NCI-H1694 treated with DMSO at 0.1 percent for 48 hours (cell line): ENCODE results near the gene LSAMP.
A peak's percentile ranks its signal among the peaks of the same experiment; 100 is the strongest.
"Not testable (repeated sequence)": the region's sequence is repeated elsewhere in the genome, so short reads cannot be mapped to it uniquely, and the experiment has no call there.

Source experiments
- DNase-seq: peaks from one replicate; lab custom pipeline; 2025; lab: John Stamatoyannopoulos, UW

Gene LSAMP

GRCh38 chr3:115877615-115877899 lies 567.7 kb downstream of the LSAMP start:
- DNase-seq, result peak; percentile 17

- DNase-seq, result peak; percentile 61
Measured at GRCh38 chr3:115876876-115877614, 568.2 kb downstream of the LSAMP start.

- DNase-seq, result no peak
Measured at GRCh38 chr3:115875460-115875859, 569.8 kb downstream of the LSAMP start.

GRCh38 chr3:115871735-115872134 lies 573.6 kb downstream of the LSAMP start:
- DNase-seq, result no peak

- DNase-seq, result no peak
Measured at GRCh38 chr3:115864911-115865310, 580.4 kb downstream of the LSAMP start.

GRCh38 chr3:115862849-115863248 lies 582.4 kb downstream of the LSAMP start:
- DNase-seq, result no peak

- DNase-seq, result no peak
Measured at GRCh38 chr3:115862099-115862498, 583.2 kb downstream of the LSAMP start.

GRCh38 chr3:115861166-115861733 lies 584.0 kb downstream of the LSAMP start:
- DNase-seq, result no peak

GRCh38 chr3:115860766-115861165 lies 584.5 kb downstream of the LSAMP start:
- DNase-seq, result no peak

GRCh38 chr3:115859002-115859807 lies 586.1 kb downstream of the LSAMP start:
- DNase-seq, result no peak

- DNase-seq, result peak; percentile 17
Measured at GRCh38 chr3:115857518-115858136, 587.7 kb downstream of the LSAMP start.

GRCh38 chr3:115855911-115856310 lies 589.4 kb downstream of the LSAMP start:
- DNase-seq, result no peak

- DNase-seq, result no peak
Measured at GRCh38 chr3:115853104-115853503, 592.2 kb downstream of the LSAMP start.

- no peak for DNase-seq
Measured at GRCh38 chr3:115852278-115852677, 593.0 kb downstream of the LSAMP start.

GRCh38 chr3:115851571-115851970 lies 593.7 kb downstream of the LSAMP start:
- DNase-seq, result no peak

- no peak for DNase-seq
Measured at GRCh38 chr3:115848641-115849040, 596.6 kb downstream of the LSAMP start.

GRCh38 chr3:115845986-115846385 lies 599.3 kb downstream of the LSAMP start:
- no peak for DNase-seq

- DNase-seq, result not testable (repeated sequence)
Measured at GRCh38 chr3:115844729-115845128, 600.6 kb downstream of the LSAMP start.

GRCh38 chr3:115843206-115843605 lies 602.1 kb downstream of the LSAMP start:
- no peak for DNase-seq

- DNase-seq, result no peak
Measured at GRCh38 chr3:115839246-115839645, 606.0 kb downstream of the LSAMP start.

- no peak for DNase-seq
Measured at GRCh38 chr3:115838786-115839185, 606.5 kb downstream of the LSAMP start.

- peak; percentile 15 for DNase-seq
Measured at GRCh38 chr3:115836944-115837343, 608.3 kb downstream of the LSAMP start.

- DNase-seq, result no peak
Measured at GRCh38 chr3:115835946-115836345, 609.3 kb downstream of the LSAMP start.
